ENCODE data around the gene TFB1M. TPM values are rescaled to one million over a fixed set of nuclear protein-coding genes. Genes with fewer than 3 reads are reported as not detected.

TFB1M gene
- total and polyA plus RNA-seq, 5 donors, result 13.2 to 20.6 (median 20.0) TPM

DNA sequence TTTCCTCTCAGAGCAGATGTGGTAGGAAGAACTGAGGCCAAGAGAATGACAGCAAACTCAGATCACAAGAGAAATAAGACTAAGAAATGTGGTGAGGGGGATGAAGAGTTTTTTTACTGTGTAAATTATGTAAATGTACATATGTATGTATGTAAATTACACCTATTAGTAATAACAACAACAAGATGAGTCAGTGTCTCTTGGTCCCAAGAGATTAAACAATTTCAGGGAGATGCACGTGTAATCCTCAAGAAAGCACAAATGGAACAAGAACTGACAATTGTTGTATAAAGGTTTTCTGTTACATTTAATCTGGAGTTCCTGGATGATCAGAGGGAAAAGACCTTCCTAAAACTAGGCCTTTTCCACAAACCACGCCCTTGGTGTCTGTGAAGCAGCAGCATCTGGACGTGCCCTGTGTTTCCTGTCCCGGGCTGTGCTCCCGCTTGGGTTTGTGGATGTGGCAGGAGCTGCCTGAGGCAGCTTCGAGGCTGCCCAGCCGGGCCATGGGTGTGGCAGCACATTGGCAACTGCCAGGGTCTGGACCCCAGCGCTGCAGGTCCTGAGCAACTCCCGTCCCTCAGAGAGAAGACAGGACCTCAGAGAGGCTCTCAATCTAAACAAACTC lies 49.5 kb downstream of the TFB1M start:
- H3K4me1 ChIP-seq (ENCODE audit: control insufficient read depth, insufficient read depth, low read length), result peaks cover 5% of the 10 kb centered on the region
- no peak overlapping the region for H3K27ac ChIP-seq (ENCODE audit: low read length)
- no peaks in the 10 kb centered on the region for H3K9me3 ChIP-seq (ENCODE audit: control insufficient read depth, low read length)
- no peak overlapping the region for H3K4me3 ChIP-seq (ENCODE audit: low read length)
- H3K27me3 ChIP-seq (ENCODE audit: control insufficient read depth, insufficient read depth), result no peaks in the 10 kb centered on the region
- ATAC-seq (peak in 1 of 2 donors; percentile 35), DNase-seq (no peak)
- intact Hi-C loops (cut with DNase I), result no loop called here
- WGBS, result 80% methylated on average over 9 of the region's 9 CpGs

DNA sequence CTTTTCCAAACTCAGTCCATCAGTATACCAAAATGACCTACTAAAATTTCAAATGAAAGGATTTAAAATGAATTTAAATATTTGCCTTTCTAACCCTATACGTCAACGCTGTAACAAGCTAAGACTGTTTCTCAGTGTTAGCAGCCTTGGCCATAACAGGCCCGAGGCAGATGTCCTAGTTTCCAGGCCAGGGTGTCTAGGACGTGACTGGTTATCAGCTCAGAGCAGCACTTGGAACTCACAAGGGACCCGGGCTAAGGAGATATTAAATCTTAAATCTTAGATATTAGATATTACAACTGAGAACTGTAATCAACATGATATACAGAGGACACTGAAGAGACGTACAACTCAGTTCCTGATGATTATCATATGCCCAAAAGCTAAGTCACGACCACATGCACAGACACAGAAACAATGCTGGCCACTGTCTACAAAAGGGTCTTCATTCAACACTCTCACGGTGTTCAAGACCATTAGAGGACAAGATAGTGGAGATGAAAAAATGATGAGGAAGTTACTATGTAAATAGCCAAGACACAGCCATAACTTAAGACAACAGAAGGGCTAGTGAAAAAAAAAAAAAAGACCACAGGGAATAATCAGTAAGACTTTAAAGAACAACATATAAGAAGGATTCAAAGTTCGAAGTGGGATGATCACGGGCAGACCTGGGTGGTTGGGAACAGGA lies 50.8 kb downstream of the TFB1M start, which contains the start of gene CLDN20:
CLDN20 (plus strand) TSS at position 641 of the 691 bp plus-strand sequence. CDS start 11,707 bp downstream, outside the sequence.
- 57% methylated on average over 10 of the region's 10 CpGs for WGBS
- Histone ChIP-seq H3K9me3 (ENCODE audit: control insufficient read depth, low read length) (no peaks in the 10 kb centered on the region), H3K27me3 (ENCODE audit: control insufficient read depth, insufficient read depth) (no peaks in the 10 kb centered on the region), H3K27ac (ENCODE audit: low read length) (no peak within 1 kb of the TSS), H3K4me1 (ENCODE audit: control insufficient read depth, insufficient read depth, low read length) (peaks cover 7% of the 10 kb centered on the region), H3K4me3 (ENCODE audit: low read length) (no peak within 1 kb of the TSS)
- intact Hi-C loops (cut with DNase I), result no loop called here
- DNase-seq (no peak), ATAC-seq (peak; percentile 42 to 55)

DNA sequence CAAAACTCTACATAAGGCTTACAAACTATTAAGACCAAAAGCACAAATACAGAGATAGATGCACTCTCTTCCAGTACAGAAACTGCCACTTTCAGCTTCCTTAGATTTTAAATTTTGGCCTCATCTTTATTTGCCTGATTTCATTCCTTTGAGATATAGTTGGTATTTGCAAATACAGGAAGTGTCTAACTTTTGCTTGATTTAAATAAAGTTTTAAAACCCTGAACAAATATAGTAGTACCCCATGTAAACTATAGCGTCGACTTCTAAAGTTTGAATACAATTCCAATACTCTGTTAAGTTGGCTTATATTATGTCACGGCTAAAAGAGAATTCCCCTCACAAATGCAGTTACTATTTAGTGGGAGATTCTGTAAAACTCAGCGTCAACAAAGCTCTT lies 51.6 kb downstream of the TFB1M start:
- DNase-seq (no peak), ATAC-seq (no peak)
- H3K4me1 ChIP-seq (ENCODE audit: control insufficient read depth, insufficient read depth, low read length), result peaks cover 7% of the 10 kb centered on the region
- no peaks in the 10 kb centered on the region for H3K27me3 ChIP-seq (ENCODE audit: control insufficient read depth, insufficient read depth)
- H3K9me3 ChIP-seq (ENCODE audit: control insufficient read depth, low read length), result no peaks in the 10 kb centered on the region
- H3K27ac ChIP-seq (ENCODE audit: low read length), result no peak overlapping the region
- H3K4me3 ChIP-seq (ENCODE audit: low read length), result no peak overlapping the region
- 97% methylated on average over 4 of the region's 4 CpGs for WGBS
- intact Hi-C loops (cut with DNase I), result no loop called here

DNA sequence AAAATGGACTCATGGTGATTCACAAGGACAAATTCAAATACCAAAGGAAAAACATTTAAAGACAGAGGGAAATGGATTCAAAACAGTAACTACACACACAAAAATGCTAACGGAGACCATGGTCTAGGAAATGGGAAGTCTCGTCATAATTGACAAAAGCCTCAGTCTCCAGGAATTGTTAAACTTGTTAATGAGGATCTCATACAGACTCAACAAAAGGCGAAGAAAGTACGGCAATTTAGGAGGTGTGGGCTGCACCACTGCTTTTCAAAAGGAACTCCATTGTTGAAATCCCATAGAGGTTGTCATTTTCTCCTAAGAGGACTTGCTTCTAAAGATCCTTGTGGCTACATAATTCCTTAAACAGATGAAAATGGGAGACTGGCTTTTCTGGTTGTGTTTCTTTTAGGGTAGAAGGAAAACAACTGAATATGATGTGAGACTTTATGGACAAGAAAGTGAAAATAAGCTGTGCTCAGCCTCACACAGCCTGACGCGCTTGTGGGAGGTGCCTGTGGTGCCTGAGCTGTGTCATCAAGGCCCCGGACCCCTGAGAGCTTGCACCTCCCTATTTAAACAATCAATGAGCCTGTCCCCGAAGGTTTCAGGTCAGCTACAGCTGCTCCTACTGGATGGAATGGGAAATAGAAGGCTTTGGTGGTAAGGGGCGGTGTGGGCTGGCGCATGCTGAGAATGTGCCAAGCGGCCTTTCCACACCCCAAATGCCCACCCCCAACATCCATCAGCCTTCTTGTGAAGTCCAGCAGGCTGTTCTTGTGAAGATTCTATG lies 53.0 kb downstream of the TFB1M start:
- Histone ChIP-seq H3K4me1 (ENCODE audit: control insufficient read depth, insufficient read depth, low read length) (peaks cover 7% of the 10 kb centered on the region), H3K4me3 (ENCODE audit: low read length) (no peak overlapping the region), H3K27me3 (ENCODE audit: control insufficient read depth, insufficient read depth) (no peaks in the 10 kb centered on the region), H3K27ac (ENCODE audit: low read length) (no peak overlapping the region), H3K9me3 (ENCODE audit: control insufficient read depth, low read length) (no peaks in the 10 kb centered on the region)
- intact Hi-C loops (cut with DNase I), result no loop called here
- no peak for ATAC-seq
- DNase-seq, result no peak
- 96% methylated on average over 11 of the region's 11 CpGs for WGBS

DNA sequence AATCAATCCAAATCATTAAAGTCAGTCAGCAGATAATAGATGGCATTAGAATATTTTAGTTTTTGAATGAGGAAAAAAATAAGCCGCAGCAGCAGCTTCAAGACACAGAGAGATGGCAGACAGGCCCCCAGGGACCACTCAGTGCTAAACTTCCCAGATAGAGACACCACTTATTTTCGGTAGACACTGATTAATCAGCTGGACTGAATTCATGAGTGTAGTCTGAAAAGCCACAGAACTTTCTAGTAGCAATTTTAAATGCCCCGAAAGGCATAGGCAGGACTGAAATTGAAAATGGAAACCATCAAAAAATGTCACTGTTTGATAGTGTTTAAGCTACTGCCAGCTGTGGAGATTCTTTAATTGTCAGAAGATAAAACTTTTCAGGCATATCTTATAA lies 53.6 kb downstream of the TFB1M start:
- Histone ChIP-seq H3K4me1 (ENCODE audit: control insufficient read depth, insufficient read depth, low read length) (peaks cover 7% of the 10 kb centered on the region), H3K9me3 (ENCODE audit: control insufficient read depth, low read length) (no peaks in the 10 kb centered on the region), H3K27ac (ENCODE audit: low read length) (no peak overlapping the region), H3K27me3 (ENCODE audit: control insufficient read depth, insufficient read depth) (no peaks in the 10 kb centered on the region), H3K4me3 (ENCODE audit: low read length) (no peak overlapping the region)
- no peak for ATAC-seq
- intact Hi-C loops (cut with DNase I), result no loop called here
- DNase-seq, result no peak
- 61% methylated on average over 3 of the region's 3 CpGs for WGBS

DNA sequence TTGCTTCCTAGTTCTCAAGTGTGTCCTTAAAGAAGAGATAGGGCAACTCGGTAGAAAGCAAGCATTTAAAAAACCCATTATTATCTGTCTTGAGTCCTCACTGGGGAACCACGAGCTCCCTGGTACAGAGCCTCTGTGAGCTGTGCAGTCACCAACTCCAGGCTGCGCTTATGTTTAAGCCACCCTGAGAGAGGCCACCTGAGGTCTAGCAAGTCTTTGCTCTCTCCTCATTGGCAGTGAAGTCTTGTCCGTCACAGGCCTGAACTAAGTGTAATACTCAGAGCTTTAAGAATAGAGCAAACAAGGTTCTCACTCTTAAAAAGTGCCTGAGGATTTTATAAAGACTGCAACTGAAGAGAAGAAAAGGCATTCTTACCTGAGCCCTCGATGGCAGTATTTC lies 54.4 kb downstream of the TFB1M start:
- Histone ChIP-seq H3K27me3 (ENCODE audit: control insufficient read depth, insufficient read depth) (no peaks in the 10 kb centered on the region), H3K4me1 (ENCODE audit: control insufficient read depth, insufficient read depth, low read length) (peaks cover 7% of the 10 kb centered on the region), H3K9me3 (ENCODE audit: control insufficient read depth, low read length) (no peaks in the 10 kb centered on the region), H3K27ac (ENCODE audit: low read length) (no peak overlapping the region), H3K4me3 (ENCODE audit: low read length) (no peak overlapping the region)
- DNase-seq, result no peak
- no peak for ATAC-seq
- intact Hi-C loops (cut with DNase I), result no loop called here
- 85% methylated on average over 5 of the region's 5 CpGs for WGBS

DNA sequence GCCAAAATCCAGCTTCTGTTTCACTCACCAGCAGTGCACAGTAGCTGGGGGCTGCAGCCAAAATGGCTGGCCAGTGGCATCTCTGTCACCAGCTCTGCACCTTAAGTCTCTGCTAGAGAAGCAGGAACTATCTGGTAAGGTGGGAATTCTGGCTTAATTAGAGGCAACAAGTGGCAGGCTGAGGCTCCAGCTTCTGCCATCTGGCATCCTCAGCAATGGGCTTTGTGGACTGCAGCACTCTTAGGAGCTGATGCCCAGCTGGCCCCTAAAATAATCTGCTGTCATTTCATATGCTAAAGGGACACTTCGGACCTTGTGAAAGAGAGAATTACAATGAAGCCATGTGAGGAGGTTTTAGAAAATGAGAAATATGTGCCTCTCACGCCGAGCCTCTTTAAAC lies 55.1 kb downstream of the TFB1M start:
- DNase-seq (no peak), ATAC-seq (no peak)
- intact Hi-C loops (cut with DNase I), result no loop called here
- Histone ChIP-seq H3K4me1 (ENCODE audit: control insufficient read depth, insufficient read depth, low read length) (peaks cover 7% of the 10 kb centered on the region), H3K4me3 (ENCODE audit: low read length) (no peak overlapping the region), H3K9me3 (ENCODE audit: control insufficient read depth, low read length) (no peaks in the 10 kb centered on the region), H3K27me3 (ENCODE audit: control insufficient read depth, insufficient read depth) (no peaks in the 10 kb centered on the region), H3K27ac (ENCODE audit: low read length) (no peak overlapping the region)
- WGBS, result 91% methylated on average over 3 of the region's 3 CpGs

DNA sequence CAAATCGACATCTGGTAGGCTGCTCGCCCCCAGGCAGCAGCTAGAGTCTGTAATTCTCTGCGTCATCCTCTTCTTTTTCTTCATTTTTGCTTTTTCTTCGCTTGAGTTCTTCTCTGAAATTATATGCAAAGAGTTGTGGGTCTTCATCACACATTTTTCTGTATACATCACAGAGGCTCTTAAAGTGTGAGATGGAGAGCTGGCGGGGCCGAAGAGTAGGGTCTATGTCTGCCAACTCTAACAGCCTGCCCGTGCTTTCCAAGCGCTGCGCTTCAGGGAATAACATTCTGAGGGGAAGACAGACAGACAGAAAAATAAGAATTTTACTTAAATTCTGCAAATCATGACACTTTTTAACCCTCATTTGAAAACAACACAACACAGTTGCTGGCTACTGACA lies 56.5 kb downstream of the TFB1M start:
- no peak overlapping the region for H3K27ac ChIP-seq (ENCODE audit: low read length)
- no peak overlapping the region for H3K4me3 ChIP-seq (ENCODE audit: low read length)
- WGBS, result 81% methylated on average over 9 of the region's 9 CpGs
- peaks cover 2% of the 10 kb centered on the region for H3K4me1 ChIP-seq (ENCODE audit: control insufficient read depth, insufficient read depth, low read length)
- intact Hi-C loops (cut with DNase I), result no loop called here
- DNase-seq (no peak), ATAC-seq (no peak)
- no peaks in the 10 kb centered on the region for H3K27me3 ChIP-seq (ENCODE audit: control insufficient read depth, insufficient read depth)
- H3K9me3 ChIP-seq (ENCODE audit: control insufficient read depth, low read length), result no peaks in the 10 kb centered on the region

DNA sequence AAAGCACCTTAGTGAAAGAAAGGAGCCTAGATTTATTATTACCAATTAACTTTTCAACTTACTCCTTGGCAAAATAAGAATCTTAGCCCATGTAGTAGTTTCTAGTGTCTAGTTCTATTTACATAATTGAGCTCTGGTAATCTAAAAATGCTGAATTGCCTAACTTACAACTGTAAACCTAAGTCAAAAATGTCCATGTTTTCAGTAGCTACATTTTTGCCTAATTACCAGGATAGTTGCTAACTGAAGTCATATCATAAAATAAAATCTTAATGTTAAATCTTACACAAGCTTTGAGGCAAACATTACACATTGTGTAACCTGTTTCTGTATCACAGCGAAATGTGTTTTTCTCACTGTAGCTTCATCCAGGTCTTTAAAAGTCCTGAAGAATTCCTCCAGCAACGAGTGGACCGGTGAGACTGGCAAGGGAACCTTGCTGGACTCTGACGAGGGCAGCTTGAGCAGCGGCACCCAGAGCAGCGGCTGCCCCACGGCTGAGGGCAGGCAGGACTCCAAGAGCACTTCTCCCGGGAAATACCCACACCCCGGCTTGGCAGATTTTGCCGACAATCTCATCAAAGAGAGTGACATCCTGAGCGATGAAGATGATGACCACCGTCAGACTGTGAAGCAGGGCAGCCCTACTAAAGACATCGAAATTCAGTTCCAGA lies 58.0 kb downstream of the TFB1M start:
- Histone ChIP-seq H3K4me1 (ENCODE audit: control insufficient read depth, insufficient read depth, low read length) (peaks cover 2% of the 10 kb centered on the region), H3K27ac (ENCODE audit: low read length) (no peak overlapping the region), H3K9me3 (ENCODE audit: control insufficient read depth, low read length) (no peaks in the 10 kb centered on the region), H3K4me3 (ENCODE audit: low read length) (no peak overlapping the region), H3K27me3 (ENCODE audit: control insufficient read depth, insufficient read depth) (no peaks in the 10 kb centered on the region)
- intact Hi-C loops (cut with DNase I), result no loop called here
- 74% methylated on average over 13 of the region's 13 CpGs for WGBS
- ATAC-seq (peak in 1 of 2 donors; percentile 44), DNase-seq (no peak)

DNA sequence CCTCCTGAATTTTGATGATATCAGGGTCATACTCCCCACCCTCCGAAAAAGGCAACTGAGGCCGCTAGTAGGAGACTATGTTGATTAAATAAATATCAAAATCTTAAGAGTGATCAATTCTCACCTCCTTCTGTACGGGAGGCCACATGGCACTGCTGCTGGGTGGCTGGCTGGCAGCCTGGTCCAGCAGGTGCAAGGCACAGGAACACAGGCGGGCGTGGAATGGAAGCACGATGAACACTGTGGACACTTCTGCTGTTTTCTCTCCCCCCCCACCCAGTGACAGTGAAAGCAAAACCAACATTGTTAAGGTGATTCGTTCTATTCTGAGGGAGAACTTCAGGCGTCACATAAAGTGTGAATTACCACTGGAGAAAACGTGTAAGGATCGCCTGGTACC lies 60.1 kb downstream of the TFB1M start:
- H3K27ac ChIP-seq (ENCODE audit: low read length), result no peak overlapping the region
- no peaks in the 10 kb centered on the region for H3K9me3 ChIP-seq (ENCODE audit: control insufficient read depth, low read length)
- H3K27me3 ChIP-seq (ENCODE audit: control insufficient read depth, insufficient read depth), result no peaks in the 10 kb centered on the region
- intact Hi-C loops (cut with DNase I), result no loop called here
- no peak for ATAC-seq
- WGBS, result 82% methylated on average over 10 of the region's 10 CpGs
- H3K4me3 ChIP-seq (ENCODE audit: low read length), result no peak overlapping the region
- DNase-seq, result no peak
- peaks cover 2% of the 10 kb centered on the region for H3K4me1 ChIP-seq (ENCODE audit: control insufficient read depth, insufficient read depth, low read length)

DNA sequence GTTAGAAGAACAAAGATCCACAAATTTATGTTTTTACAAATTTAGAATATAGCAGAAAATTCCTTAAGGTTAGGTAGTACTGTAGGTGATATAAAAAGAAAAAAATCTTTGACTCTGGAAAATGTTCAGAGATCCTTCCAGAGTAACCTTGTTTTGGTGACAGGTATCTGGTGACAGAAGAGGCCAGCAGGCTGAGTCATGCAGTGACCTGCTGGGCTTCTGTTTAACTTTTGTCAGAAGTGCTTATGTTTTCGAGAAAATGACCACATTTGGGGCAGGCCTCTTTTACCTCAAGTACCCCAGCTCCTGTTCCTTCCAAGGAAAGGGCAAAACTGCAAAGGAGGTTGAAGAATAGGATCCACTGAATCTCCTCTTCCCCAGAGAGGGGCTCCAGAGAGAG lies 60.9 kb downstream of the TFB1M start:
- Histone ChIP-seq H3K27me3 (ENCODE audit: control insufficient read depth, insufficient read depth) (no peaks in the 10 kb centered on the region), H3K9me3 (ENCODE audit: control insufficient read depth, low read length) (no peaks in the 10 kb centered on the region), H3K4me1 (ENCODE audit: control insufficient read depth, insufficient read depth, low read length) (no peaks in the 10 kb centered on the region), H3K4me3 (ENCODE audit: low read length) (no peak overlapping the region), H3K27ac (ENCODE audit: low read length) (no peak overlapping the region)
- WGBS, result 53% methylated on average over 1 of the region's 1 CpG
- no peak for DNase-seq
- no peak for ATAC-seq
- intact Hi-C loops (cut with DNase I), result no loop called here
